HuH-7.5 (cell line): ENCODE measurements around the gene CLECL1.

ENCODE experiments used
- DNase-seq: peaks from one replicate; pipeline ENCODE4 v3.0.0; 2011; ENCODE audit warnings: low spot score

Gene CLECL1

GRCh38 chr12:9732921-9733461 lies at the start of gene CLECL1:
Gene CLECL1, minus strand, starts transcription at chr12:9733097.
- no peak for DNase-seq

- no peak for DNase-seq
Measured at GRCh38 chr12:9781360-9781759, 48.5 kb upstream of the CLECL1 start.

GRCh38 chr12:9779209-9779608 lies 46.3 kb upstream of the CLECL1 start:
- DNase-seq: no peak

GRCh38 chr12:9776781-9777180 lies 43.9 kb upstream of the CLECL1 start:
- no peak for DNase-seq

- no peak for DNase-seq
Measured at GRCh38 chr12:9773216-9773877, 40.5 kb upstream of the CLECL1 start.

- no peak for DNase-seq
Measured at GRCh38 chr12:9763025-9763424, 30.1 kb upstream of the CLECL1 start.

- DNase-seq: no peak
Measured at GRCh38 chr12:9762369-9762768, 29.5 kb upstream of the CLECL1 start.

GRCh38 chr12:9761419-9761781 lies 28.5 kb upstream of the CLECL1 start:
- DNase-seq: no peak

- DNase-seq: no peak
Measured at GRCh38 chr12:9760699-9761418, 28.0 kb upstream of the CLECL1 start, which contains the start of gene CD69. Gene CD69, minus strand, starts transcription at chr12:9760901. Its CDS starts 81 bp downstream, at chr12:9760820.

GRCh38 chr12:9760120-9760519 lies 27.2 kb upstream of the CLECL1 start:
- DNase-seq: no peak

GRCh38 chr12:9759694-9760093 lies 26.8 kb upstream of the CLECL1 start:
- DNase-seq: no peak

- DNase-seq: no peak
Measured at GRCh38 chr12:9758119-9758518, 25.2 kb upstream of the CLECL1 start.

GRCh38 chr12:9757433-9758025 lies 24.6 kb upstream of the CLECL1 start:
- no peak for DNase-seq

- DNase-seq: no peak
Measured at GRCh38 chr12:9756706-9757105, 23.8 kb upstream of the CLECL1 start.

GRCh38 chr12:9756170-9756569 lies 23.3 kb upstream of the CLECL1 start:
- DNase-seq: no peak

GRCh38 chr12:9755567-9755966 lies 22.7 kb upstream of the CLECL1 start:
- no peak for DNase-seq

GRCh38 chr12:9755035-9755434 lies 22.1 kb upstream of the CLECL1 start:
- DNase-seq: no peak

- no peak for DNase-seq
Measured at GRCh38 chr12:9754099-9754927, 21.4 kb upstream of the CLECL1 start.

GRCh38 chr12:9753498-9753897 lies 20.6 kb upstream of the CLECL1 start:
- DNase-seq: no peak

GRCh38 chr12:9753073-9753472 lies 20.2 kb upstream of the CLECL1 start:
- DNase-seq: no peak

- DNase-seq: no peak
Measured at GRCh38 chr12:9752145-9752933, 19.4 kb upstream of the CLECL1 start.
